IMR-90 (cell line): ENCODE measurements around the gene ZSCAN18. TPM values are rescaled to one million over a fixed set of nuclear protein-coding genes. Genes with fewer than 3 reads are reported as not detected.

ENCODE experiments used
- ATAC-seq: fragments of 200-7000 bp; cut with Tn5 transposase; 2 replicates; pipeline ENCODE4 v1.9.1; 2020; ENCODE audit warnings: low read depth, mild to moderate bottlenecking, moderate library complexity
- BruUV-seq: library from RNA; stranded (reverse); fragments of 400-500 nt; replicated peaks from 2 replicates; lab custom pipeline; 2021; lab: Mats Ljungman, UMichigan
- CTCF ChIA-PET: fragments of 300-600 bp; formaldehyde crosslinking; extraction: SDS; loops from one replicate; lab custom pipeline; 2021; ENCODE audit warnings: antibody characterized with exemption; lab: Yijun Ruan, JAX
- POLR2A ChIA-PET: fragments of 300-600 bp; sonication (Branson Sonifier 250); formaldehyde crosslinking; loops from one replicate; lab custom pipeline; 2022; ENCODE audit warnings: antibody characterized with exemption; ENCODE audit not compliant: unreplicated experiment; lab: Charles Lee
- DNase-seq: peaks from one replicate; pipeline ENCODE4 v3.0.0; 2013
- H2AFZ ChIP-seq: replicated peaks from 2 replicates; pipeline ENCODE3; 2013; ENCODE audit warnings: low read length, mild to moderate bottlenecking; ENCODE audit not compliant: poor library complexity
- H2AK5ac ChIP-seq: 2 replicates; pipeline ENCODE4 v1.6.1; 2013; ENCODE audit warnings: low read depth, low read length, inconsistent platforms
- H2AK9ac ChIP-seq: replicated peaks from 2 replicates; pipeline ENCODE3; 2013; ENCODE audit warnings: mild to moderate bottlenecking, low read depth, low read length, moderate library complexity; ENCODE audit not compliant: poor library complexity
- H2BK120ac ChIP-seq: 2 replicates; pipeline ENCODE4 v1.6.1; 2013; ENCODE audit warnings: low read depth, low read length, inconsistent platforms
- H2BK15ac ChIP-seq: 3 replicates; pipeline ENCODE4 v1.6.1; 2013; ENCODE audit warnings: low read depth, low read length, inconsistent platforms
- H2BK20ac ChIP-seq: 2 replicates; pipeline ENCODE4 v1.6.1; 2013; ENCODE audit warnings: low read depth, mild to moderate bottlenecking, inconsistent platforms, low read length, moderate library complexity
- H2BK5ac ChIP-seq: 2 replicates; pipeline ENCODE4 v1.6.1; 2013; ENCODE audit warnings: mild to moderate bottlenecking, low read depth, low read length, inconsistent platforms; ENCODE audit not compliant: poor library complexity, severe bottlenecking
- H3K14ac ChIP-seq: replicated peaks from 2 replicates; pipeline ENCODE4 v1.6.1; 2013; ENCODE audit warnings: low read depth, low read length, inconsistent platforms
- H3K18ac ChIP-seq: 2 replicates; pipeline ENCODE4 v1.6.1; 2013; ENCODE audit warnings: low read depth, low read length, control low read depth
- H3K23ac ChIP-seq: 2 replicates; pipeline ENCODE4 v1.6.1; 2013; ENCODE audit warnings: low read depth, low read length, inconsistent platforms
- H3K27ac ChIP-seq: 2 replicates; pipeline ENCODE4 v1.5.1; 2013; ENCODE audit warnings: mild to moderate bottlenecking, control low read depth, low read length; ENCODE audit not compliant: insufficient read depth
- H3K27me3 ChIP-seq: 2 replicates; pipeline ENCODE4 v1.6.1; 2013; ENCODE audit warnings: low read length; ENCODE audit not compliant: control insufficient read depth, insufficient read depth
- H3K36me3 ChIP-seq: 2 replicates; pipeline ENCODE4 v1.6.1; 2013; ENCODE audit warnings: low read length, mixed read lengths; ENCODE audit not compliant: control insufficient read depth, insufficient read depth
- H3K4ac ChIP-seq: 2 replicates; pipeline ENCODE4 v1.6.1; 2013; ENCODE audit warnings: low read depth, low read length, inconsistent platforms
- H3K4me1 ChIP-seq: 2 replicates; pipeline ENCODE4 v1.6.1; 2013; ENCODE audit warnings: low read length, mixed read lengths; ENCODE audit not compliant: control insufficient read depth, insufficient read depth
- H3K4me2 ChIP-seq: 2 replicates; pipeline ENCODE4 v1.6.1; 2013; ENCODE audit warnings: low read depth, mild to moderate bottlenecking, control low read depth, low read length, moderate library complexity
- H3K4me3 ChIP-seq: 2 replicates; pipeline ENCODE4 v1.5.1; 2013; ENCODE audit warnings: low read depth, mild to moderate bottlenecking, control low read depth, low read length, moderate library complexity; ENCODE audit not compliant: insufficient read depth
- H3K56ac ChIP-seq: 2 replicates; pipeline ENCODE4 v1.6.1; 2013; ENCODE audit warnings: low read length, inconsistent platforms; ENCODE audit not compliant: insufficient read depth; ENCODE audit errors: extremely low read depth
- H3K79me1 ChIP-seq, 2 experiments: 2 replicates each; pipeline ENCODE4 v1.6.1; 2013; ENCODE audit warnings: low read length in 2 of 2, inconsistent platforms in 1 of 2, low read depth in 1 of 2
- H3K9ac ChIP-seq: 2 replicates; pipeline ENCODE4 v1.6.1; 2013; ENCODE audit warnings: low read depth, low read length, control low read depth
- H3K9me1 ChIP-seq: 2 replicates; pipeline ENCODE4 v1.6.1; 2013; ENCODE audit warnings: low read length, inconsistent platforms; ENCODE audit not compliant: insufficient read depth
- H3K9me3 ChIP-seq: 2 replicates; pipeline ENCODE4 v1.6.1; 2013; ENCODE audit warnings: low read length; ENCODE audit not compliant: control insufficient read depth, insufficient read depth
- H4K20me1 ChIP-seq: 2 replicates; pipeline ENCODE4 v1.6.1; 2013; ENCODE audit warnings: low read length, inconsistent platforms; ENCODE audit not compliant: insufficient read depth
- H4K5ac ChIP-seq: 2 replicates; pipeline ENCODE4 v1.6.1; 2013; ENCODE audit warnings: mild to moderate bottlenecking, low read depth, low read length, control low read depth
- H4K8ac ChIP-seq, 2 experiments: 2 replicates each; pipeline ENCODE4 v1.6.1; 2013; ENCODE audit warnings: low read depth in 2 of 2, low read length in 2 of 2, control low read depth in 1 of 2, inconsistent platforms in 1 of 2
- H4K91ac ChIP-seq: 2 replicates; pipeline ENCODE4 v1.6.1; 2013; ENCODE audit warnings: low read depth, low read length, inconsistent platforms; ENCODE audit not compliant: insufficient read depth
- BHLHE40 ChIP-seq: fragments of 150-350 bp; IDR thresholded peaks from 2 replicates; pipeline ENCODE4 v1.6.1; 2016; ENCODE audit warnings: mild to moderate bottlenecking, low read depth, low read length
- CEBPB ChIP-seq: IDR thresholded peaks from 2 replicates; pipeline ENCODE4 v1.6.1; 2012; ENCODE audit warnings: low read depth, low read length, improper control_type of control experiment
- CHD1 ChIP-seq: IDR thresholded peaks from 2 replicates; pipeline ENCODE4 v1.6.1; 2012; ENCODE audit warnings: low read depth, low read length, improper control_type of control experiment
- FOS ChIP-seq: fragments of 150-350 bp; IDR thresholded peaks from 2 replicates; pipeline ENCODE4 v1.6.1; 2016; ENCODE audit warnings: low read depth, low read length
- MAFK ChIP-seq: IDR thresholded peaks from 2 replicates; pipeline ENCODE4 v1.6.1; 2012; ENCODE audit warnings: low read depth, low read length, improper control_type of control experiment
- MAZ ChIP-seq: IDR thresholded peaks from 2 replicates; pipeline ENCODE4 v1.6.1; 2012; ENCODE audit warnings: low read depth, mild to moderate bottlenecking, low read length, improper control_type of control experiment, moderate library complexity, borderline replicate concordance
- MXI1 ChIP-seq: IDR thresholded peaks from 2 replicates; pipeline ENCODE4 v1.6.1; 2012; ENCODE audit warnings: low read depth, mild to moderate bottlenecking, low read length, moderate library complexity, borderline replicate concordance
- NFE2L2 ChIP-seq: fragments of 150-350 bp; IDR thresholded peaks from 2 replicates; pipeline ENCODE4 v1.6.1; 2016; ENCODE audit warnings: low read depth, mild to moderate bottlenecking, low read length
- POLR2A ChIP-seq: IDR thresholded peaks from 2 replicates; pipeline ENCODE4 v1.6.1; 2012; ENCODE audit warnings: mild to moderate bottlenecking, low read depth, low read length
- RCOR1 ChIP-seq: IDR thresholded peaks from 2 replicates; pipeline ENCODE4 v1.6.1; 2012; ENCODE audit warnings: mild to moderate bottlenecking, low read length, improper control_type of control experiment; ENCODE audit not compliant: insufficient replicate concordance
- RFX5 ChIP-seq: IDR thresholded peaks from 2 replicates; pipeline ENCODE4 v1.8.0; 2012; ENCODE audit warnings: low read depth, mild to moderate bottlenecking, low read length, moderate library complexity
- SMC3 ChIP-seq: fragments of 150-350 bp; IDR thresholded peaks from 2 replicates; pipeline ENCODE4 v1.6.1; 2016; ENCODE audit warnings: low read depth, mild to moderate bottlenecking, antibody characterized with exemption, low read length, moderate library complexity
- WGBS, 2 experiments: methylation state at CpG; one replicate each; pipeline versions ENCODE4 v1.1.5 to v1.1.7; 2013; ENCODE audit warnings: missing lambda C conversion rate in 2 of 2; ENCODE audit not compliant: insufficient read length in 1 of 2; ENCODE audit errors: extremely low coverage in 2 of 2; 5-methylcytosine and 5-hydroxymethylcytosine counted together
- dilution Hi-C: fragments of 300-500 bp; cut with HindIII; formaldehyde crosslinking; loops from one replicate; pipeline ENCODE4 v1.14.3; 2018; ENCODE audit warnings: low sequenced_read_pairs; ENCODE audit not compliant: unreplicated experiment
- in situ Hi-C: fragments of 300-500 bp; cut with MboI; formaldehyde crosslinking; loops from 3 replicates; pipeline ENCODE4 v1.14.3; 2019; ENCODE audit warnings: low sequenced_read_pairs, inconsistent platforms, mixed read lengths
- intact Hi-C: fragments of 100-400 bp; cut with micrococcal nuclease; formaldehyde crosslinking; loops from 2 replicates; pipeline ENCODE4 v1.10.0; 2022
- polyA plus RNA-seq, 3 experiments: library from polyadenylated mRNA; depleted of rRNA; stranded (reverse); fragments of >200 nt; gene quantifications; 2 replicates each; pipeline ENCODE4 v1.2.3, GENCODE V29; 2012; ENCODE audit warnings: low replicate concordance in 1 of 3
- total RNA-seq: library from RNA; depleted of rRNA; stranded (reverse); fragments of >200 nt; gene quantifications from 2 replicates; pipeline ENCODE4 v1.2.3, GENCODE V29; 2012
- TF ChIP-seq, protein P1 (sequence below): conservative IDR thresholded peaks from 2 replicates; pipeline ENCODE4 v1.5.1; 2012; ENCODE audit warnings: mild to moderate bottlenecking, low read depth, low read length, improper control_type of control experiment
- TF ChIP-seq, protein P2 (sequence below): fragments of 150-350 bp; IDR thresholded peaks from 2 replicates; pipeline ENCODE4 v1.6.1; 2016; ENCODE audit warnings: low read depth, mild to moderate bottlenecking, low read length, moderate library complexity, borderline replicate concordance
- TF ChIP-seq, protein P3 (sequence below): fragments of 150-350 bp; IDR thresholded peaks from 2 replicates; pipeline ENCODE4 v1.6.1; 2017; ENCODE audit warnings: mild to moderate bottlenecking, antibody characterized with exemption, low read length, low read depth

Gene ZSCAN18
- total and polyA plus RNA-seq, 2 of the 4 experiments (the other 2 are of a cell fraction): 3.0 to 8.2 TPM

DNA sequence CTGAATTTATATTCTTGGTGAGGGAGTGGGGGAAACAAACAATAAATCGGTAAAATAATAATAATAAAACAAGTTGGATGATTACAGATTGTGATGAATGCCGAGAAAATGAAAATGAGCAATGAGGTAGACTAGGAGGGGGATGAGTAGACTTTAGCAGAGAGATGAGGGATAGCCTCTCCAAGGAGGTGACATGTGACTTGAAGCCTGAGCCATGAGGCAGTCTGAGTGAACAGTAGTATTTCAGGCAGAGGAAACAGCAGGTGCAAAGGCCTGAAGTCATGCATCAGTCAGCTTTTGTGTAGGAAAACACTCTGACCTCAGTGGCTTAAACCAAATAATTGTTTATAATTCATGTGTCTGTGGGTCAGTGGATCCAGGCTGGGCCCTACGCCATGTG lies 34.3 kb downstream of the ZSCAN18 start:
- Histone ChIP-seq H3K9me1 (no peaks in the 10 kb centered on the region), H4K8ac (no peak overlapping the region), H4K91ac (no peak overlapping the region), H3K56ac (no peak overlapping the region), H3K9ac (no peak overlapping the region), H2BK120ac (no peak overlapping the region), H3K23ac (no peak overlapping the region), H3K18ac (no peak overlapping the region), H2BK15ac (no peak overlapping the region), H2AK5ac (no peak overlapping the region), H3K4ac (no peak overlapping the region), H2BK20ac (no peak overlapping the region), H3K27me3 (no peaks in the 10 kb centered on the region), H3K4me3 (no peak overlapping the region), H4K5ac (no peak overlapping the region), H4K20me1 (no peaks in the 10 kb centered on the region), H3K36me3 (peaks cover 2% of the 10 kb centered on the region; the same call in 1 of the 2 replicates), H3K27ac (no peak overlapping the region), H3K4me1 (0 out of 2 replicates have a peak, but pooled peaks cover 2% of the 10 kb centered on the region), H2AFZ (no peak overlapping the region), H3K14ac (no peak overlapping the region), H2BK5ac (no peak overlapping the region), H3K79me1 (no peaks in the 10 kb centered on the region), H3K9me3 (peaks cover 71% of the 10 kb centered on the region), H3K4me2 (no peak overlapping the region), H2AK9ac (no peak overlapping the region)
- in situ Hi-C loops: no loop called here
- ATAC-seq (no peak), DNase-seq (no peak)
- dilution Hi-C loops: no loop called here
- intact Hi-C loops: no loop called here
- POLR2A ChIA-PET: no interaction called here
- BruUV-seq: no TSS peak
- CTCF ChIA-PET: no interaction called here
- TF ChIP-seq MXI1 (no peak), MAZ (no peak), NFE2L2 (no peak), RFX5 (no peak), MAFK (no peak), SMC3 (no peak), FOS (no peak), RCOR1 (no peak), CEBPB (no peak), BHLHE40 (no peak), CHD1 (no peak), POLR2A (no peak)
- TF ChIP-seq, protein P1, sequence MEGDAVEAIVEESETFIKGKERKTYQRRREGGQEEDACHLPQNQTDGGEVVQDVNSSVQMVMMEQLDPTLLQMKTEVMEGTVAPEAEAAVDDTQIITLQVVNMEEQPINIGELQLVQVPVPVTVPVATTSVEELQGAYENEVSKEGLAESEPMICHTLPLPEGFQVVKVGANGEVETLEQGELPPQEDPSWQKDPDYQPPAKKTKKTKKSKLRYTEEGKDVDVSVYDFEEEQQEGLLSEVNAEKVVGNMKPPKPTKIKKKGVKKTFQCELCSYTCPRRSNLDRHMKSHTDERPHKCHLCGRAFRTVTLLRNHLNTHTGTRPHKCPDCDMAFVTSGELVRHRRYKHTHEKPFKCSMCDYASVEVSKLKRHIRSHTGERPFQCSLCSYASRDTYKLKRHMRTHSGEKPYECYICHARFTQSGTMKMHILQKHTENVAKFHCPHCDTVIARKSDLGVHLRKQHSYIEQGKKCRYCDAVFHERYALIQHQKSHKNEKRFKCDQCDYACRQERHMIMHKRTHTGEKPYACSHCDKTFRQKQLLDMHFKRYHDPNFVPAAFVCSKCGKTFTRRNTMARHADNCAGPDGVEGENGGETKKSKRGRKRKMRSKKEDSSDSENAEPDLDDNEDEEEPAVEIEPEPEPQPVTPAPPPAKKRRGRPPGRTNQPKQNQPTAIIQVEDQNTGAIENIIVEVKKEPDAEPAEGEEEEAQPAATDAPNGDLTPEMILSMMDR: no peak
- TF ChIP-seq, protein P2, sequence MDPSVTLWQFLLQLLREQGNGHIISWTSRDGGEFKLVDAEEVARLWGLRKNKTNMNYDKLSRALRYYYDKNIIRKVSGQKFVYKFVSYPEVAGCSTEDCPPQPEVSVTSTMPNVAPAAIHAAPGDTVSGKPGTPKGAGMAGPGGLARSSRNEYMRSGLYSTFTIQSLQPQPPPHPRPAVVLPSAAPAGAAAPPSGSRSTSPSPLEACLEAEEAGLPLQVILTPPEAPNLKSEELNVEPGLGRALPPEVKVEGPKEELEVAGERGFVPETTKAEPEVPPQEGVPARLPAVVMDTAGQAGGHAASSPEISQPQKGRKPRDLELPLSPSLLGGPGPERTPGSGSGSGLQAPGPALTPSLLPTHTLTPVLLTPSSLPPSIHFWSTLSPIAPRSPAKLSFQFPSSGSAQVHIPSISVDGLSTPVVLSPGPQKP: no peak
- TF ChIP-seq, protein P3, sequence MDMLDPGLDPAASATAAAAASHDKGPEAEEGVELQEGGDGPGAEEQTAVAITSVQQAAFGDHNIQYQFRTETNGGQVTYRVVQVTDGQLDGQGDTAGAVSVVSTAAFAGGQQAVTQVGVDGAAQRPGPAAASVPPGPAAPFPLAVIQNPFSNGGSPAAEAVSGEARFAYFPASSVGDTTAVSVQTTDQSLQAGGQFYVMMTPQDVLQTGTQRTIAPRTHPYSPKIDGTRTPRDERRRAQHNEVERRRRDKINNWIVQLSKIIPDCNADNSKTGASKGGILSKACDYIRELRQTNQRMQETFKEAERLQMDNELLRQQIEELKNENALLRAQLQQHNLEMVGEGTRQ: no peak
- WGBS, 2 experiments: 86% methylated on average over 1 of the region's 3 CpGs; no CpG with 5 or more reads in 1 of the 2 experiments
